Testis (tissue), 3 donors: ENCODE results near the gene PCSK5. TPM values are rescaled to one million over a fixed set of nuclear protein-coding genes. Genes with fewer than 3 reads are reported as not detected.
A peak's percentile ranks its signal among the peaks of the same experiment; 100 is the strongest.

Source experiments
- DNase-seq: peaks from one replicate; pipeline ENCODE4 v3.0.0-alpha.2; 2019
- H3K27ac ChIP-seq, 2 donors: fragments of 200-600 bp; sonication (generic); one replicate each; pipeline ENCODE4 v1.5.1; 2019
- H3K27me3 ChIP-seq: fragments of 200-600 bp; sonication (generic); one replicate; pipeline ENCODE4 v1.5.1; 2019
- H3K36me3 ChIP-seq: fragments of 200-600 bp; sonication (generic); one replicate; pipeline ENCODE4 v1.5.1; 2017; ENCODE audit warnings: low read depth; ENCODE audit errors: missing control alignments
- H3K4me1 ChIP-seq: fragments of 200-600 bp; sonication (generic); one replicate; pipeline ENCODE4 v1.5.1; 2019
- H3K4me3 ChIP-seq, 2 donors: fragments of 200-600 bp; sonication (generic); one replicate each; pipeline ENCODE4 v1.5.1; 2017 to 2019
- H3K9me3 ChIP-seq: fragments of 200-600 bp; sonication (generic); one replicate; pipeline ENCODE4 v1.5.1; 2017
- CTCF ChIP-seq, 3 experiments: fragments of 450-650 bp in 2 of 3; fragments of 200-600 bp in 1 of 3; sonication (generic) in 1 of 3; IDR thresholded peaks; one replicate each; pipeline ENCODE4 v1.5.1; 2016 to 2019; ENCODE audit warnings: antibody characterized with exemption in 3 of 3, mild to moderate bottlenecking in 2 of 3, moderate library complexity in 1 of 3
- POLR2A ChIP-seq: fragments of 450-650 bp; IDR thresholded peaks from one replicate; pipeline ENCODE4 v1.6.1; 2017; ENCODE audit warnings: antibody characterized with exemption, mild to moderate bottlenecking, moderate library complexity
- WGBS, 2 donors: methylation state at CpG; one replicate each; pipeline ENCODE4 v1.1.5; 2018; 5-methylcytosine and 5-hydroxymethylcytosine counted together
- intact Hi-C: fragments of 100-400 bp; cut with DNase I; formaldehyde crosslinking; loops from one replicate; pipeline ENCODE4 v1.15.1; 2023; ENCODE audit warnings: low total_unique reads
- polyA plus RNA-seq: library from polyadenylated mRNA; stranded (reverse); fragments of 350-450 nt; fragmentation: Illumina TruSeq; extraction: RNeasy Lipid Tissue Mini Kit (QIAGEN cat#74804); gene quantifications from one replicate; pipeline ENCODE4 v1.2.3, GENCODE V29; 2014; ENCODE audit warnings: low read depth, low replicate concordance; ENCODE audit not compliant: insufficient read depth
- total RNA-seq, 2 donors: library from RNA; depleted of rRNA; stranded (reverse); fragments of >200 nt; gene quantifications; one replicate each; pipeline ENCODE4 v1.2.3, GENCODE V29; 2016

Gene PCSK5
- total and polyA plus RNA-seq, 3 donors from 2014 or later, result 9.4 to 50.6 (median 27.5) TPM

DNA sequence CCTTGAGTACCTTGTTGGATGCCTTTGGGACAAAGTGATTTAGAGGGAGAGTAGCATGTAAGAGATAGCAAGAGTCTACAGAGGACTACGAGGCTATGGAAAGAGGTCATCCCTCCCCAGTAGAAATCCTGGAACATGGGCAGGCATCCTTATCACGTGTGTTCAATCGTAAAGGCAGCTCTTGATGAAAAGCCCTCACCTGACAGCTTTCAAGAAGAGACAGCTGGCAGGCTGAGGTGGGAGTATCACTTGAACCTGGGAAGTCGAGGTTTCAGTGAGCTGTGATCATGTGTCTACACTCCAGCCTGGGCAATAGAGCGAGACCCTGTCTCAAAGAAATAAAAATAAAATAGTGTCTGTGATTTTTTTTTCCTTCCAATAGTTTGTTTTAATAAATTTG, 112.6 kb downstream of the PCSK5 start:
- intact Hi-C loops, result no loop called here
- whole genome bisulfite sequencing, 2 donors, result 78 to 81% methylated on average over 5 of the region's 5 CpGs

DNA sequence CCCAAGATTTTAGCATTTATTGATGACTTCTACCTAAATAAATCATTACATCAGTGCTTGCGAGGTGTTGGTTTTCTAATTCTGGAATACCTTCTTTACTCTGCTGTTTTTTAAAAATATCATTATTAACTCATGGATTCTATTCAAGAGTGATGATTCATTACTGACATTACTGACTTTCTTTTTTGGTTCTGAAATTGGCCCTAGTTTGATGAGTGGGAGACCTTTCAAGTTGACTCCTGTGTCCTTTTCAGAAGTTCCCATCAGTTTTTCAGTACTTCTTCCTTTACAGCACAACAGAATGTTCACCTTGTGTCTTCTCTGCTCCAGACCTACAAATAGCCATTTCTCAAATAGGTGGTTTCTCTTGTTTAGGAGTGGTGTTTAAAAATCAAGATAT, 114.1 kb downstream of the PCSK5 start:
- WGBS, 2 donors, result 92 to 98% methylated on average over 1 of the region's 1 CpG

More for the DNA sequence above, 112.6 kb downstream of the PCSK5 start:
- Histone ChIP-seq H3K27ac (no peak overlapping the region), H3K27me3 (no peaks in the 10 kb centered on the region), H3K4me1 (no peaks in the 10 kb centered on the region), H3K4me3 (no peak overlapping the region), H3K9me3 (no peaks in the 10 kb centered on the region), H3K36me3 (no peaks in the 10 kb centered on the region)
- no peak for DNase-seq
- TF ChIP-seq POLR2A (no peak), CTCF (IDR thresholded peaks at IDR 0.05) (no peak)

DNA sequence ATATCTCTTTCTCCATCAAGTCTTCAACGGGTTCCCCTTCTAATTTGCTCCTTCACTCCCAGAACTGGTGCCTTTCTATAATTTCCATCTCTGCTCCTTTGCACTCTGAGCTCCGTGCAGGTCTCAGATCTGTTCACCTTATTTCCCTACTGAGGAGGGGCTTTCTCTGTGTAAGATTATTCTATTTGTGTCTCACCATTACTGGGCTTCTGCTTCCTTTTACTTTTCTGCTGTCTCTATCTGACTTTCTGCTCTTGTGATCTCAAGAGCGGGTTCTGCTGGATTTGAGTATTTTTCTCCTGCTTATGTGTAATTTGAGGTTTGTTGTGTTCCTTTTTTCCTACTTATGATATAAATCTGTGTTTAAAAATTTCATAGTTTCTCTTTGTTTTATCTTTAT, 117.5 kb downstream of the PCSK5 start:
- WGBS, 2 donors, result 87 to 91% methylated on average over 3 of the region's 3 CpGs
- Histone ChIP-seq H3K27me3 (no peaks in the 10 kb centered on the region), H3K4me1 (no peaks in the 10 kb centered on the region), H3K4me3 (no peak overlapping the region), H3K27ac (no peak overlapping the region), H3K36me3 (no peaks in the 10 kb centered on the region), H3K9me3 (no peaks in the 10 kb centered on the region)
- no peak for DNase-seq
- intact Hi-C loops, result no loop called here
- TF ChIP-seq POLR2A (no peak), CTCF (IDR thresholded peaks at IDR 0.05) (no peak)

More for the DNA sequence above, 114.1 kb downstream of the PCSK5 start:
- DNase-seq, result no peak
- Histone ChIP-seq H3K36me3 (no peaks in the 10 kb centered on the region), H3K4me1 (no peaks in the 10 kb centered on the region), H3K9me3 (no peaks in the 10 kb centered on the region), H3K27ac (no peak overlapping the region), H3K27me3 (no peaks in the 10 kb centered on the region), H3K4me3 (no peak overlapping the region)
- intact Hi-C loops, result no loop called here
- TF ChIP-seq CTCF (IDR thresholded peaks at IDR 0.05) (no peak), POLR2A (no peak)

- H3K27me3 ChIP-seq, result no peaks in the 10 kb centered on the region
- TF ChIP-seq POLR2A (no peak), CTCF (IDR thresholded peaks at IDR 0.05) (no peak)
- intact Hi-C loops, result no loop called here
- no peak overlapping the region for H3K27ac ChIP-seq
- H3K4me1 ChIP-seq, result peaks cover 3% of the 10 kb centered on the region
- no peaks in the 10 kb centered on the region for H3K36me3 ChIP-seq
- no peak for DNase-seq
- no peaks in the 10 kb centered on the region for H3K9me3 ChIP-seq
- no peak overlapping the region for H3K4me3 ChIP-seq
- WGBS, 2 donors, result 42 to 43% methylated on average over 2 of the region's 2 CpGs
Measured at GRCh38 chr9:76013809-76014208, 123.3 kb downstream of the PCSK5 start.

DNA sequence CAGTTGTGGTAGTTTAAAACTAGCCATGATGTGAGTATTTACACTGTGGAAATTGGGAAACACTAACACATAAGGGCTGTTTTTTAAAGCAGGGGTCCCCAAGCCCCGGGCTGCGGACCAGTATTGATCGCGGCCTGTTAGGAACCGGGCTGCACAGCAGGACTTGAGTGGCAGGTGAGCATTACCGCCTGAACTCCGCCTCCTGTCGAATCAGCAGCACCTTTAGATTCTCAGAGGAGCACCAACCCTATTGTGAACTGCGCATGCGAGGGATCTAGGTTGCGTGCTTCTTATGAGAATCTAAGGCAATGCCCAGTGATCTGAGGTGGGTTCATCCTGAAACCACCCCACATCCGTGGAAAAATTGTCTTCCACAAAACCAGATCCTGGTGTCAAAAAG, 127.8 kb downstream of the PCSK5 start:
- Histone ChIP-seq H3K27ac (no peak overlapping the region), H3K27me3 (no peaks in the 10 kb centered on the region), H3K4me1 (peaks cover 3% of the 10 kb centered on the region), H3K9me3 (no peaks in the 10 kb centered on the region), H3K4me3 (no peak overlapping the region), H3K36me3 (no peaks in the 10 kb centered on the region)
- TF ChIP-seq CTCF (IDR thresholded peaks at IDR 0.05) (no peak), POLR2A (no peak)
- DNase-seq, result peak; percentile 42
- intact Hi-C loops, result no loop called here
- WGBS, 2 donors, result 67 to 73% methylated on average over 12 of the region's 12 CpGs
